ENCODE measurements around the gene HSD3B7. TPM values are rescaled to one million over a fixed set of nuclear protein-coding genes. Genes with fewer than 3 reads are reported as not detected.

HSD3B7 gene
- total RNA-seq, 2 donors from 2014 or later: 10.3 to 10.7 TPM

- H3K36me3 ChIP-seq: peaks cover 9 to 35% of the 10 kb centered on the region in 2 donors
- H3K9me3 ChIP-seq: no peaks in the 10 kb centered on the region
- H3K4me1 ChIP-seq (replicated peaks): no peaks in the 10 kb centered on the region
- H3K27ac ChIP-seq: no peak overlapping the region
- TF ChIP-seq CTCF (IDR thresholded peaks at IDR 0.05): no peak
- no peak for TF ChIP-seq POLR2AphosphoS5 (IDR thresholded peaks at IDR 0.05)
- TF ChIP-seq POLR2A (IDR thresholded peaks at IDR 0.05): no peak
- 84% methylated on average over 29 of the region's 29 CpGs for WGBS
- intact Hi-C loops (cut with DNase I): loop anchor here (5.0 to 10.0 kb wide), 3 partner anchors 114 to 894 kb away; partner anchors contain the start of genes VKORC1 and ZNF267
- no peak for DNase-seq (ENCODE audit: low spot score)
- no peaks in the 10 kb centered on the region for H3K27me3 ChIP-seq (replicated peaks; ENCODE audit: insufficient read depth)
- H3K4me3 ChIP-seq: no peak overlapping the region
Observed at GRCh38 chr16:30980434-30980833, 4.6 kb upstream of the HSD3B7 start.

DNA sequence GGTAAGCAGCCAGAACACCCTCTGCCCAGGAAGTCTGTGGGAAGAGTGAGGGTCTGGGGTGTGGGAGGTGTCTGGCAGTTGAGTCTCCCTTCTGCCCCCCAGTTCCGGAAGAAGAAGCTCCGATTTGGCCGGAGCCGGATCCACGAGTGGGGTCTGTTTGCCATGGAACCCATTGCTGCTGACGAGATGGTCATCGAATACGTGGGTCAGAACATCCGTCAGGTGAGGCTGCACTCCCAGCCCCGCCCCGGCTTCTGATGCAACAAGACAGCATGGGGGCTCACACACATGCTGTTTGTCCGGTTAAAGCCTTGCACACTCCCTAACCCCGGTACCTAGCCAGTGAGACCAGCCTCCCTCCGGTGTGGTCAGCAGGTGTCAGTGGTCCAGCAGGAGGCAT lies 4.0 kb upstream of the HSD3B7 start:
- Histone ChIP-seq H3K27ac (no peak overlapping the region), H3K4me1 (replicated peaks) (no peaks in the 10 kb centered on the region), H3K9me3 (no peaks in the 10 kb centered on the region), H3K27me3 (replicated peaks; ENCODE audit: insufficient read depth) (no peaks in the 10 kb centered on the region), H3K36me3 (peaks cover 5 to 32% of the 10 kb centered on the region in 2 donors), H3K4me3 (no peak overlapping the region)
- DNase-seq (ENCODE audit: low spot score): no peak
- intact Hi-C loops (cut with DNase I): loop anchor here (5.0 to 10.0 kb wide), 3 partner anchors 114 to 894 kb away; partner anchors contain the start of genes VKORC1 and ZNF267
- WGBS: 93% methylated on average over 14 of the region's 14 CpGs
- TF ChIP-seq POLR2AphosphoS5 (IDR thresholded peaks at IDR 0.05) (no peak), POLR2A (IDR thresholded peaks at IDR 0.05) (no peak), CTCF (IDR thresholded peaks at IDR 0.05) (no peak)

DNA sequence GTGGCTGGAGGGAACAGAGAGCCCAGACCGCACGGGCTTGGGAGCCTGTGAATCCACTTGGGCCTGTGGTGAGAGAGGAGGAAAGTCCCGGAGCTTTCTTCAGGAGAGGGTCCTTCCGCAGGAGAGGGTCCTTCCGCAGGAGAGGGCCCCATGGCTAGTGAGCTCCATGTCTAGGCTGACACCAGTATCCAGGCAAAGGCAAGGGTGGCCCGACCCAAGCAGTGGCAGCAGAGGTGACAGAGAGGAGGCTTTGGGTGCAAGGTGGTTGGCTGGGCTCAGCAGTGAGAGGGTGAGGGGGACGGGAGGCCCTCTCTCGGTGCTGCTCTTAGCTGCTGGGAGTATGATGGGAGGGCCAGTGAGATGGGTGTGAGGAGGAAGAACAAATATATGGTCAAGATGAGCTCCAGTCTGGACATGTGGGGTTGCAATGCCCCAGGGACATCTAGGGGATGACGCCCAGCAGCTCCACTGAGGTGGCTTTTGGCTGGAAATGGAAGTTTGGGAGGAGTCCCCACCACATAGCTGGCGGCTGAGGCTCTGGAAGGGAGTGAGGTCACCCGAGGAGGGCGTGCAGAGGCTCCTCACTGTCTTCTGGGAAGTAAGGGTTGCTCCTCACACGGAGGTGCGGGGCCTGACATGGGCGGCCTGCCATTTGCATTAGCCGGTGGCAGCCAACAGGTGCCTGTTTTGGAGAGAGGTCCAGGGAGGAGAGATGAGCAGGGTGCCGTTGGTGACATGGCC lies 2.3 kb upstream of the HSD3B7 start:
- no peak for DNase-seq (ENCODE audit: low spot score)
- H3K4me1 ChIP-seq (replicated peaks): no peaks in the 10 kb centered on the region
- H3K4me3 ChIP-seq: no peak overlapping the region
- H3K27ac ChIP-seq: no peak overlapping the region
- H3K36me3 ChIP-seq: peaks cover 5 to 19% of the 10 kb centered on the region in 2 donors
- TF ChIP-seq POLR2AphosphoS5 (IDR thresholded peaks at IDR 0.05): no peak
- no peak for TF ChIP-seq CTCF (IDR thresholded peaks at IDR 0.05)
- no peak for TF ChIP-seq POLR2A (IDR thresholded peaks at IDR 0.05)
- intact Hi-C loops (cut with DNase I): loop anchor here (5.0 to 10.0 kb wide), 3 partner anchors 112 to 892 kb away; partner anchors contain the start of genes VKORC1 and ZNF267
- 72% methylated on average over 17 of the region's 17 CpGs for WGBS
- H3K27me3 ChIP-seq (replicated peaks; ENCODE audit: insufficient read depth): no peaks in the 10 kb centered on the region
- no peaks in the 10 kb centered on the region for H3K9me3 ChIP-seq

DNA sequence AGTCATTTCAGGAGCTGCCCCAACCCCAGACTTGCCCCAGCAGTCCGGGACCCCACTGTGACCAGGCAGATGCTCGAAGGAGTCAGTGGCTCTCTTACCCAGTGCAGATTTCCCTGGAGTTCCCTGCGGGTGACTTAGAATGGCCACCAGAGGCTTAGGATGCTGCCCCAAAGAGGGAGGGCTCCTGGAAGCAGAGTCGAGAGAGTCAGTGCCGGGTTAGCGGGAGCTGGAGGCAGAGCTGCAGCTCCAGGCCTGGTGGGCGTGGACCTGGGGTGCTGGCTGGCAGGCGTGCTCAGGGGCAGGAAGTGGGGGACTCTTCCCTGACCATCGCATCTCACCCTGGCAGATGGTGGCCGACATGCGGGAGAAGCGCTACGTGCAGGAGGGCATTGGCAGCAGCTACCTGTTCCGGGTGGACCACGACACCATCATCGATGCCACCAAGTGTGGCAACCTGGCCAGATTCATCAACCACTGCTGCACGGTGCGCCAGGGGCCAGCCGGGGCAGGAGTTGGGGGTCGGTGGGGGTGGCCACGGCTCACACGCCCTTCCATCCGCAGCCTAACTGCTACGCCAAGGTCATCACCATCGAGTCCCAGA lies 1.6 kb upstream of the HSD3B7 start:
- Histone ChIP-seq H3K4me1 (replicated peaks) (no peaks in the 10 kb centered on the region), H3K4me3 (no peak overlapping the region), H3K27me3 (replicated peaks; ENCODE audit: insufficient read depth) (no peaks in the 10 kb centered on the region), H3K9me3 (no peaks in the 10 kb centered on the region), H3K36me3 (peaks cover 5 to 19% of the 10 kb centered on the region in 2 donors), H3K27ac (no peak overlapping the region)
- no peak for TF ChIP-seq POLR2AphosphoS5 (IDR thresholded peaks at IDR 0.05)
- no peak for TF ChIP-seq CTCF (IDR thresholded peaks at IDR 0.05)
- no peak for TF ChIP-seq POLR2A (IDR thresholded peaks at IDR 0.05)
- 81% methylated on average over 25 of the region's 25 CpGs for WGBS
- DNase-seq (ENCODE audit: low spot score): no peak
- intact Hi-C loops (cut with DNase I): loop anchor here (5.0 to 10.0 kb wide), 3 partner anchors 111 to 891 kb away; partner anchors contain the start of genes VKORC1 and ZNF267

All from prostate gland (tissue), 2 donors.